K562 (cell line): Measurements from ENCODE around the gene MAST3. TPM values are rescaled to one million over a fixed set of nuclear protein-coding genes. Genes with fewer than 3 reads are reported as not detected.

ENCODE experiments used
- ATAC-seq: fragments of 200-7000 bp; cut with Tn5 transposase; 3 replicates; pipeline ENCODE4 v1.9.1; 2020; ENCODE audit warnings: moderate library complexity
- BruUV-seq: library from RNA; stranded (reverse); fragments of 400-500 nt; replicated peaks from 2 replicates; lab custom pipeline; 2021; lab: Mats Ljungman, UMichigan
- CTCF ChIA-PET: fragments of 300-600 bp; formaldehyde crosslinking; extraction: SDS; loops from one replicate; lab custom pipeline; 2021; ENCODE audit warnings: low intra/inter-chr PET ratio; lab: Yijun Ruan, JAX
- POLR2A ChIA-PET: fragments of 300-600, 350-650 bp; sonication (Branson Sonifier 250); formaldehyde crosslinking; extraction: SDS; loops from one replicate; lab custom pipeline; 2021; ENCODE audit warnings: antibody characterized with exemption, inconsistent platforms; lab: Yijun Ruan, JAX
- DNase-seq, 4 experiments: peaks; one replicate each; pipeline versions ENCODE4 v3.0.0 to v3.0.0-alpha.2; 2011 to 2018; ENCODE audit warnings: low spot score in 3 of 4, mixed read lengths in 3 of 4; ENCODE audit errors: extremely low read depth in 1 of 4
- FAIRE-seq: peaks from 2 replicates; lab custom pipeline; 2011; peaks lifted over from hg19 to GRCh38; lab: Jason Lieb, UNC
- H2AFZ ChIP-seq: 2 replicates; pipeline ENCODE4 v1.6.0; 2011; ENCODE audit warnings: low read depth, low read length, control low read depth, inconsistent platforms
- H3K27ac ChIP-seq: fragments of 200-600 bp; 3 replicates; pipeline ENCODE4 v1.8.0; 2011; ENCODE audit warnings: low read depth, mild to moderate bottlenecking, control low read depth, inconsistent platforms, low read length, moderate library complexity, mixed read lengths; ENCODE audit errors: extremely low read depth
- H3K27me3 ChIP-seq, 2 experiments: fragments of 300-600 bp in 1 of 2; 2 replicates in 1 of 2; 3 replicates in 1 of 2; pipeline versions ENCODE4 v1.6.0 to v1.8.0; 2011; ENCODE audit warnings: inconsistent platforms in 2 of 2, low read length in 2 of 2, mild to moderate bottlenecking in 1 of 2, mixed read lengths in 1 of 2, moderate library complexity in 1 of 2; ENCODE audit not compliant: control insufficient read depth in 2 of 2, insufficient read depth in 2 of 2
- H3K36me3 ChIP-seq: fragments of 300-600 bp; 3 replicates; pipeline ENCODE4 v1.8.0; 2011; ENCODE audit warnings: mild to moderate bottlenecking, low read length, inconsistent platforms; ENCODE audit not compliant: control insufficient read depth, insufficient read depth
- H3K4me1 ChIP-seq, 2 experiments: fragments of 200-600 bp in 1 of 2; replicated peaks in 1 of 2; 2 replicates in 1 of 2; 3 replicates in 1 of 2; pipeline versions ENCODE4 v1.5.1 to v1.8.0; 2011; ENCODE audit warnings: inconsistent platforms in 2 of 2, low read length in 2 of 2, mild to moderate bottlenecking in 1 of 2, mixed read lengths in 1 of 2, moderate library complexity in 1 of 2; ENCODE audit not compliant: control insufficient read depth in 2 of 2, insufficient read depth in 2 of 2
- H3K4me2 ChIP-seq: 2 replicates; pipeline ENCODE4 v1.6.1; 2011; ENCODE audit warnings: low read length, control low read depth, inconsistent platforms, mixed read lengths; ENCODE audit not compliant: insufficient read depth
- H3K4me3 ChIP-seq: fragments of 200-600 bp; sonication (generic), shearing (Covaris generic); 2 replicates; pipeline ENCODE4 v1.5.1; 2016; ENCODE audit warnings: control low read depth, inconsistent platforms
- H3K79me2 ChIP-seq: fragments of 200-600 bp; 3 replicates; pipeline ENCODE4 v1.8.0; 2011; ENCODE audit warnings: low read length, inconsistent platforms; ENCODE audit not compliant: control insufficient read depth, insufficient read depth
- H3K9ac ChIP-seq, 2 experiments: 2 replicates each; pipeline versions ENCODE4 v1.6.0 to v1.6.1; 2011; ENCODE audit warnings: low read depth in 2 of 2, low read length in 2 of 2, control low read depth in 1 of 2, inconsistent platforms in 1 of 2, mild to moderate bottlenecking in 1 of 2, mixed read lengths in 1 of 2; ENCODE audit not compliant: insufficient read depth in 1 of 2
- H3K9me1 ChIP-seq: one replicate; pipeline ENCODE4 v1.6.0; 2011; ENCODE audit warnings: inconsistent platforms, mild to moderate bottlenecking, low read length, moderate library complexity; ENCODE audit not compliant: control insufficient read depth, insufficient read depth
- H3K9me3 ChIP-seq: replicated peaks from 2 replicates; pipeline ENCODE4 v1.5.1; 2011; ENCODE audit warnings: low read depth, low read length, inconsistent platforms; ENCODE audit not compliant: control insufficient read depth, insufficient read depth
- H4K20me1 ChIP-seq: replicated peaks from 2 replicates; pipeline ENCODE4 v1.6.1; 2011; ENCODE audit warnings: low read length, inconsistent platforms, mixed read lengths; ENCODE audit not compliant: control insufficient read depth, insufficient read depth
- FIP1L1 ChIP-seq: fragments of 200-400 bp; formaldehyde crosslinking; IDR thresholded peaks from 2 replicates; pipeline ENCODE4 v1.6.1; 2018; ENCODE audit warnings: mild to moderate bottlenecking, low read depth, low read length; ENCODE audit not compliant: poor library complexity, severe bottlenecking
- NFE2L1 ChIP-seq: fragments of 450-650 bp; IDR thresholded peaks from 2 replicates; pipeline ENCODE4 v1.6.1; 2016; ENCODE audit warnings: missing genetic modification characterization, low read depth, mild to moderate bottlenecking, missing compliant biosample characterization, moderate library complexity, borderline replicate concordance
- RBFOX2 ChIP-seq: fragments of 200-400 bp; formaldehyde crosslinking; IDR thresholded peaks from 2 replicates; pipeline ENCODE4 v1.6.1; 2017; ENCODE audit warnings: low read depth, mild to moderate bottlenecking, low read length, moderate library complexity
- RBM25 ChIP-seq: fragments of 200-400 bp; formaldehyde crosslinking; IDR thresholded peaks from 2 replicates; pipeline ENCODE4 v1.6.1; 2018; ENCODE audit warnings: low read length, low read depth, moderate library complexity; ENCODE audit not compliant: severe bottlenecking
- REST ChIP-seq, 2 experiments: fragments of 450-650 bp; formaldehyde crosslinking in 1 of 2; IDR thresholded peaks; 2 replicates each; pipeline versions ENCODE4 v1.4.0 to v1.6.1; 2014 to 2020; ENCODE audit warnings: mild to moderate bottlenecking in 2 of 2, borderline replicate concordance in 1 of 2, low read depth in 1 of 2
- ZFP91 ChIP-seq: sonication (generic); formaldehyde crosslinking; IDR thresholded peaks from 2 replicates; pipeline ENCODE4 v1.8.0; 2022; ENCODE audit warnings: mild to moderate bottlenecking, missing genetic modification reagents
- ZNF263 ChIP-seq: sonication (generic); formaldehyde crosslinking; IDR thresholded peaks from 2 replicates; pipeline ENCODE4 v1.8.0; 2022; ENCODE audit warnings: mild to moderate bottlenecking, missing genetic modification reagents, borderline replicate concordance
- WGBS: fragments of 100-300 bp; shearing (Covaris generic); methylation state at CpG from one replicate; pipeline ENCODE4 v1.1.6; 2016; ENCODE audit warnings: low coverage, mixed read lengths; ENCODE audit not compliant: insufficient coverage; ENCODE audit errors: missing lambda C conversion rate; 5-methylcytosine and 5-hydroxymethylcytosine counted together
- in situ Hi-C: fragments of 300-500 bp; cut with MboI; formaldehyde crosslinking; loops from 4 replicates; pipeline ENCODE4 v1.15.0; 2018; ENCODE audit warnings: inconsistent platforms, mixed read lengths
- intact Hi-C: fragments of 100-400 bp; cut with micrococcal nuclease; formaldehyde crosslinking; loops from 2 replicates; pipeline ENCODE4 v1.14.2; 2022
- polyA plus RNA-seq, 8 experiments: library from polyadenylated mRNA; depleted of rRNA in 4 of 8; stranded (reverse) in 5 of 8; unstranded in 3 of 8; fragments of >200 nt; fragmentation: Nextera tagmentation in 2 of 8; fragmentation: Illumina TruSeq in 1 of 8; extraction: Ambion mirVana in 2 of 8; extraction: Trizol in 1 of 8; gene quantifications; 2 replicates each; pipeline versions ENCODE4 v1.2.1 to v1.2.3, GENCODE V29; 2011 to 2014; ENCODE audit warnings: inconsistent platforms in 1 of 8, missing spikeins in 1 of 8
- total RNA-seq, 7 experiments: library from RNA; depleted of rRNA in 6 of 7; stranded (reverse); fragments of >200 nt in 6 of 7; fragmentation: Illumina TruSeq in 2 of 7; extraction: Trizol in 2 of 7; gene quantifications; 2 replicates each; pipeline versions ENCODE4 v1.2.1 to v1.2.3, GENCODE V29; 2011 to 2021; ENCODE audit warnings: low replicate concordance in 1 of 7

MAST3 gene
- total and polyA plus RNA-seq, 9 of the 15 experiments (the other 6 are each of a cell fraction or from before 2014, with no cell fraction given): 0.94 to 9.9 (median 2.4) TPM

DNA sequence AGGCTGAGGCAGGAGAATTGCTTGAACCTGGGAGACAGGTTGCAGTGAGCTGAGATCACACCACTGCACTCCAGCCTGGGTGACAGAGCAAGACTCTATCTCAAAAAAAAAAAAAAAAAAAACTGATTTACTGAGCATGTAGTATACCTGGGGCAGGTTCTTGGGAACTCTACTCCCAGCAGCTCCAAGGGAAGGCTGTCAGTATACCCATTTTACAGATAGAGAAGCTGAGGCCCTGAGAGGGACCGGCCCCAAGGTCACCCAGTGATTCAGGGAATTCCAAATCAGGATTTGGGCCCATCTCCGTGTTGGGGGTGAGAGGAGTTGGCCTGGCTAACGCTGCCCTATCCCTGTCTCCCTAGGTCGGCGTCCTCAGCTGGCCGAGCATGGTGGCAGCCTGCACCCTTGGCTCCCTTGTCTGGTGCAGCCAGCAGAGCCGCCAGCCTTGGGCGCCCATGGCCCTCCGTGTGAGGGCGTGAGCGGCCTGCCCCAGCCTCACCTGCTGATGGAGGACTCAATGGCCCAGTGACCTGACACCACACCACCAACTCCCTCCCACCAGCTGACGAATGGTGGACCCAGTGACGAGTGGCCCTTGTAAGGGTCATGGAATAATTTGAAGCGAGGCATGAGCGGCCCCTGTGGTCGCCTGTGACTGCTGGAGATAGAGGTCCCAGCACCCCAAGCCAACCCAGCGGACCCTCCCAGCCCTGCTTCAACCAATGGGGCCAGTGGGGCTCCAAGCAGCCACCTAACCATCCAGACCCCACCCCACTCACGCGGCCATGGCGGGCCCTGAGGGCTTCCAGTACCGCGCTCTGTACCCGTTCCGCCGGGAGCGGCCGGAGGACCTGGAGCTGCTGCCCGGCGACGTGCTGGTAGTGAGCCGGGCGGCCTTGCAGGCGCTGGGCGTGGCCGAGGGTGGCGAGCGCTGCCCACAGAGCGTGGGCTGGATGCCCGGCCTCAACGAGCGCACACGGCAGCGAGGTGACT, 57.8 kb downstream of the MAST3 start (continued):
- no peak for TF ChIP-seq ZFP91
- peak; percentile 89 for TF ChIP-seq RBM25
- TF ChIP-seq RBFOX2: peak; percentile 34

DNA sequence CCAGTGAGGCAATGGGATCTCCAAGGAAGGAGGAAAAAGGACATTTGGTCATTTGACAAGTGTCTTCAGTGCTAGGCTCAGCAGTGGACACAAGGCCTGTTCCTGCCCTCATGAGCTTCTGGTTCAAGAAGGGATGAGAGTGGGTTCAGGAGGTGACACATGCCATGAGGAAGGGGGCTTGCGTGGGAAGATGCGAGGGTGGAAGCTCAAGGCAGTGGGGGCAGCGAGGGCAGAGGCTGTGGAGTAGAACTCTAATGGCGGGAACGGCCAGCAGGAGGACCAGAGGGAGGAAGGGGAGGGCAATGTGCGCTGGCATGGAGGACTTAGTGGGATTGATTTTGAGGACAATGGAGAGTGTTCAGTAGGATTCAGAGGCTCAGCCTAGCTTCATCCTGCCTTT, 58.7 kb downstream of the MAST3 start:
- DNase-seq (no peak), FAIRE-seq (no peak), ATAC-seq (no peak)
- peak overlapping the region; percentile 4 to 87 for H3K9ac ChIP-seq
- no TSS peak for BruUV-seq
- intact Hi-C loops: loop anchor here (10.0 kb wide), 2 partner anchors 91 to 211 kb away; no protein-coding TSS in a partner anchor
- H3K36me3 ChIP-seq: peaks cover 42% of the 10 kb centered on the region; the same call in 2 of the 3 replicates
- H3K4me2 ChIP-seq: peak overlapping the region; percentile 64; the same call in 1 of the 2 replicates
- H3K4me3 ChIP-seq: no peak overlapping the region
- H3K27me3 ChIP-seq: no peaks in the 10 kb centered on the region
- 72% methylated on average over 6 of the region's 6 CpGs for WGBS
- peaks cover 58% of the 10 kb centered on the region for H3K79me2 ChIP-seq
- peaks cover 43 to 78% of the 10 kb centered on the region in 2 experiments for H3K4me1 ChIP-seq
- no peaks in the 10 kb centered on the region for H3K9me3 ChIP-seq
- ChIA-PET POLR2A (interaction anchor here (0.6 to 1.2 kb wide), 3 partner anchors 15 to 34 kb away, joined by 3 to 4 read pairs (median 3); no protein-coding TSS in a partner anchor), CTCF (interaction anchor here (1.1 kb wide), 1 partner anchor 94 kb away, joined by 4 read pairs; no protein-coding TSS in a partner anchor)
- no peaks in the 10 kb centered on the region for H3K9me1 ChIP-seq
- H3K27ac ChIP-seq: peak overlapping the region; percentile 53
- no peak overlapping the region for H2AFZ ChIP-seq
- peaks cover 19% of the 10 kb centered on the region for H4K20me1 ChIP-seq
- in situ Hi-C loops: no loop called here
- TF ChIP-seq FIP1L1: no peak
- no peak for TF ChIP-seq NFE2L1 (tag)
- peak; percentile 90 for TF ChIP-seq ZNF263 (CRISPR knock-in tag)
- no peak for TF ChIP-seq REST (IDR thresholded peaks at IDR 0.05; ENCODE audit: borderline replicate concordance)
- no peak for TF ChIP-seq REST (CRISPR knock-in tag; IDR thresholded peaks at IDR 0.05; ENCODE audit: low read depth)
